ENCODE results near the gene HAUS3.

DNA sequence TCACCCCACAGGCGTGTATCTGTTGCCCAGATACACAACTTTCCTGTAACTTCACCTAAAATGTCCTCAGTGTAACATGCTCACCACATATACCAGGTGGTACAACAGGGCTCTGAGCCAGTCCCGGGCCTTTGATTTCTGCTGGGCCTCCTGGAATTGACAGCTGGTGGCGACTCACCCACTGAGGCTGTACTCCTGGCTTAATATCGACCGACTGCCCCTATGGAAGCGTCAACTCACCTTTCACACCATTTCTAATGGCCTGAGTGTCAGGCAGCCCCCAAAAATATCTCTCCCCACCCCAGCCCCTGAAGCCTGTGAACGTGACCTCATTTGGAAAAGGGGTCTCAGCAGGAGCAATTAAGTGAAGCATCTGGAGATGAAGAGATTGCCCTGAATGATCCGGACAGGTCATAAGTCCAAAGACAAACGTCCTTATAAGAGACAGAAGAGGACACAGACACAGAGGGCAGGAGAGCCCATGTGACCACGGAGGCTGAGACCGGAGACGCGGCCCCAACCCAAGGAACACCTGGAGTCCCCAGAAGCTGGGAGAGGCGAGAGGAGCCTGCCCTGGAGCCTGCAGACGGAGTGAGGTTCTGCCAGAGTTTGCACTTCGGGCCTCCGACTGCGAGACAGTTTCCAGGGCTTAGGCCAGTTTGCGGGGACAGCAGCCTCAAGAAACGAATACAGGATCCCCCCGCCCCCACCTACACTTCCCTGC is 32.6 kb upstream of the HAUS3 start:
- TF ChIP-seq POLR2A (IDR thresholded peaks at IDR 0.05; ENCODE audit: low read depth) (no peak), POLR2AphosphoS5 (IDR thresholded peaks at IDR 0.05) (no peak), EP300 (IDR thresholded peaks at IDR 0.05) (no peak)
- TF ChIP-seq, protein P1, sequence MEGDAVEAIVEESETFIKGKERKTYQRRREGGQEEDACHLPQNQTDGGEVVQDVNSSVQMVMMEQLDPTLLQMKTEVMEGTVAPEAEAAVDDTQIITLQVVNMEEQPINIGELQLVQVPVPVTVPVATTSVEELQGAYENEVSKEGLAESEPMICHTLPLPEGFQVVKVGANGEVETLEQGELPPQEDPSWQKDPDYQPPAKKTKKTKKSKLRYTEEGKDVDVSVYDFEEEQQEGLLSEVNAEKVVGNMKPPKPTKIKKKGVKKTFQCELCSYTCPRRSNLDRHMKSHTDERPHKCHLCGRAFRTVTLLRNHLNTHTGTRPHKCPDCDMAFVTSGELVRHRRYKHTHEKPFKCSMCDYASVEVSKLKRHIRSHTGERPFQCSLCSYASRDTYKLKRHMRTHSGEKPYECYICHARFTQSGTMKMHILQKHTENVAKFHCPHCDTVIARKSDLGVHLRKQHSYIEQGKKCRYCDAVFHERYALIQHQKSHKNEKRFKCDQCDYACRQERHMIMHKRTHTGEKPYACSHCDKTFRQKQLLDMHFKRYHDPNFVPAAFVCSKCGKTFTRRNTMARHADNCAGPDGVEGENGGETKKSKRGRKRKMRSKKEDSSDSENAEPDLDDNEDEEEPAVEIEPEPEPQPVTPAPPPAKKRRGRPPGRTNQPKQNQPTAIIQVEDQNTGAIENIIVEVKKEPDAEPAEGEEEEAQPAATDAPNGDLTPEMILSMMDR (IDR thresholded peaks at IDR 0.05): no peak
